Raji (cell line): ENCODE results near the gene RPS27.
A peak's percentile ranks its signal among the peaks of the same experiment; 100 is the strongest.

Source experiments
- POLR2A ChIP-seq: IDR thresholded peaks from 2 replicates; pipeline ENCODE4 v1.6.1; 2011; ENCODE audit warnings: low read depth, low read length, control low read depth; ENCODE audit not compliant: insufficient read depth

RPS27 gene

DNA sequence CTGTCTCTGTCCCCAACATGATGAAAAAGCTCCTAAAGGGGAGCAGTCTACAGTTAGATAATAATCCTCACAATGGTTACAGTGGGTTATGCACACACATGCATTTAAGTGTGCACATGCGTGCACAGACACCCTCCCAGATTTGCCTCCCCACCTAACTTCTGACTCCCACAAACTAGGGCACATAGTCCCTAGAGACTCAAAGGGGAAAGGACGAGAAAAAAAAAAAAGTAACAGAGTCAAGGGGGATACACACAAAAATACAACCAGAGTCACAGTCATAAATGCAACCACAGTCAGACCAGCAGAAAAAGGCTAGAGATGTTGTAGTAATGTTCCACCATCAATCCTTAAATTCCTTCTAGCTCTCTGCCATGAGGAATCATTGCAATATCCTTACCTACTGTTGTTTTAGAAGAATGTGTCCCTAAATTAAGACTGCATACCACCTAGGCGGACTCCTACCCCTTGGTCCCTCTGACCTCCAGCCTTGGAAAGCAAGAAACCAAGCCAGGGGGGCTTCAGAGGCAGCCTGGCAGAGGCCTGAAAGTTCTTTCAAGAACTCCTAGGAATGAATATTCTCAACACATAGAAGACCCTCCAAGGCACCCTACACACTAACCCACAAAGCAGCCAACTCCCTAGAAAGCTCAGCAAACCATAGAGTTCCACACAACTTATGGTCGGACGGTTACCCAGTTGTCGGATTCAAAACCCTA, 33.4 kb upstream of the RPS27 start:
- no peak for TF ChIP-seq POLR2A

GRCh38 chr1:153957744-153958110, 32.8 kb upstream of the RPS27 start:
- no peak; the same call in 1 of the 2 replicates for TF ChIP-seq POLR2A

DNA sequence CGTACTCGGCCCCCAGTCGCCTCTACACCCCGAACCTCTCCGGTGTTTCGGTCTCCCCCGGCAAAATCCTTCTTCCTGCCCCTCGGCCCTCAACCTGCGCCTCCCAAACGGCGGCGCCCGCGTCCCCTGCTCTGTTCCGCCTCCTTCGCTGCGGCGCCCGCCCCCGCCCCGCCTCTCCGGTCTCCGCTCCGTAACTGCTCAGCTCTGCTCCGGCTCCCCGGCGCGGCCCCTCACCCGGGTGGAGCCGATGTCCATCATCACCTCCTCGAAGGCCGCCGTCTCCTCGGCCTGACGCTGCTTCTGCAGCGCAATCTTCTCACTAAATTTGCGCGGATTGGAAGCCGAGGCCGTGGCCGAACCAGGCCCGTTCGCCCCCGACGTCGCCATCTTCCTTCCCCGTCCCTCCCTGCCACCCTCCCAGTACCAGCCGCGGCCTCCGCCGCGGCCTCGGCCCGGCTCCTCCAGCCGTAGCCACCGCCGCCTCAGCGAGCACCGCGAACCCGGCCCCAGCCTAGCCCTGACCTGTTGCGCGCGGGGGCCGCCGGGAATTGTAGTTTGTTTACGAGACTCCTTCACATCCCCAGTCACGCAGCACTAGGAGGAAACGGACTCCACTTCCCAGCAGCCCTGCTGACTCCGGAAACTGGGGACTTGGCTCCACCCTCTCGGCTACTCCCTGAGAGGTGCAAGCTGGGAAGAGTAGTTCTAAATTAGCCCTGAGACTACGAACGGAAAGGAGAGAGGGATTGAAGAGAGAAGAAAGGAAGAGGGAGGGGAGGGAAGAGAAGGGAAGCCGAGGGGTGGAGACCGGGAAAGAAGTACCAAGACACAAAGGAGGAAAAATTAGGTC, 32.2 kb upstream of the RPS27 start, which contains the start of gene CRTC2:
CRTC2 (minus strand) TSS at position 502 of the 850 bp plus-strand sequence; CDS start at position 387, 115 bp downstream.
- TF ChIP-seq POLR2A = peak; percentile 53

DNA sequence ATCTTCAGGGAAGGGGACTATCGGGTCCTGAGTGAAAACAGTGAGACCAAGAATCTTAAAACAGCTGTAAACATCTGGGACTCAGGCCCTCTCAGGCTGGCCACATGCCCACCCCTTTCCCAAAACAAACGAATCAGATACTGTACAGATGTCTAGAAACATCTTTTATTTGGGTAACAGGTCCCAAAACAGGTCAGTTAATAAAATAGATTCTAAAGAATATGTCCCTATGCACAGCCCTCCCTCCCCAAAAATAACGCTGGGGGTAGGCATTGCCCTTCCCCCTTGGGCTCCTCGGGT, 31.7 kb upstream of the RPS27 start:
- no peak for TF ChIP-seq POLR2A

DNA sequence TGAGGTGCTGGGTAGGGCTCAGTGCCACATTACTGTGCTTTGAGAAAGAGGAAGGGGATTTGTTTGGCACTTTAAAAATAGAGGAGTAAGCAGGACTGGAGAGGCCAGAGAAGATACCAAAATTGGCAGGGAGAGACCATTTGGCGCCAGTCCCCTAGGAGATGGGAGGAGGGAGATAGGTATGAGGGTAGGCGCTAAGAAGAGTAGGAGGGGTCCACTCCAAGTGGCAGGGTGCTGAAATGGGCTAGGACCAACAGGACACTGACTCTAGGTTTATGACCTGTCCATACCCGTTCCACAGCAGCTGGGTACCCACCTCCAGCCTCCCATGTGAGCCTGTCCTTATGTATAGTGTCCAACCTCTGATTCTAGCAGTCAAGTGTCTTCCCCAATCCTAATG, 31.1 kb upstream of the RPS27 start:
- TF ChIP-seq POLR2A = no peak

- no peak for TF ChIP-seq POLR2A
Observed at GRCh38 chr1:153960206-153960605, 30.4 kb upstream of the RPS27 start.

GRCh38 chr1:153961421-153961820, 29.1 kb upstream of the RPS27 start:
- TF ChIP-seq POLR2A = no peak

- no peak for TF ChIP-seq POLR2A
Observed at GRCh38 chr1:153962088-153963029, 28.2 kb upstream of the RPS27 start.

GRCh38 chr1:153963030-153963849, 27.3 kb upstream of the RPS27 start, which contains the start of gene SLC39A1:
Gene SLC39A1, minus strand, starts transcription at chr1:153963537. Its CDS starts 822 bp downstream, at chr1:153962715.
- peak; percentile 80 for TF ChIP-seq POLR2A

- TF ChIP-seq POLR2A = no peak
Observed at GRCh38 chr1:153963850-153964331, 26.7 kb upstream of the RPS27 start.

GRCh38 chr1:153967107-153967999, 23.2 kb upstream of the RPS27 start, which contains the start of gene CREB3L4:
Gene CREB3L4, plus strand, starts transcription at chr1:153967902. Its CDS starts 624 bp downstream, at chr1:153968526.
- peak; percentile 85 for TF ChIP-seq POLR2A

DNA sequence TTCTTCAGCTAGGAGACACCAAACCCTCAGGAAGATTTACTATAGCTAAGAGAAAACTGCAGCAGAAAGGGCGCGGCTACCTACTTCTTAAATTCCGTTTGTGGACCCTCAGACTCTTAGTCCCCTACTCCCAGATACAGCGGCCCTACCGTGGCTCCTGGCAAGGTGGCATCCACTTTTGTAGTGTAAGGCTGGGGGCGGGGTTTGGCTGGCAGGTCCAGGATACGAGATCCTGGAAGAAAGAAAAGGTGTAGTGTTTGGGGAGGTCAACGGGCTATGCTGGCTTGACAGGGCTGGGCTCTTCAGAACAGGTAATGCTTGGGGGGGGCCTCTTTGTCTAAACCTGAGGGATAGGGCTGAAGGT, 22.6 kb upstream of the RPS27 start:
- no peak for TF ChIP-seq POLR2A

- TF ChIP-seq POLR2A = no peak
Observed at GRCh38 chr1:153968408-153968807, 22.2 kb upstream of the RPS27 start.

- TF ChIP-seq POLR2A = no peak
Observed at GRCh38 chr1:153968972-153969371, 21.6 kb upstream of the RPS27 start.

GRCh38 chr1:153970346-153970745, 20.2 kb upstream of the RPS27 start:
- no peak for TF ChIP-seq POLR2A
